Head of caudate nucleus (tissue), 42 donors: Measurements from ENCODE around the gene OR52I2.

ENCODE experiments used
- DNase-seq, 42 donors: peaks; one replicate each; pipeline versions ENCODE4 v3.0.0 to v3.0.0-alpha.2; 2020 to 2021; ENCODE audit warnings: mixed read lengths in 7 of 42
- intact Hi-C: fragments of 100-400 bp; cut with DNase I; formaldehyde crosslinking; loops from one replicate; pipeline ENCODE4 v1.15.0; 2022

The OR52I2 gene

GRCh38 chr11:4581443-4581842, at the start of gene OR52I2:
TSS of gene OR52I2 (plus strand) at chr11:4581743.
- intact Hi-C loops, result no loop called here
- DNase-seq, result no peak

- intact Hi-C loops, result loop anchor here (5.0 kb wide), 1 partner anchor 352 kb away; no protein-coding TSS in a partner anchor
- peak; percentile 14 to 85 (median 66) for DNase-seq
Measured at GRCh38 chr11:4539603-4540219, 41.8 kb upstream of the OR52I2 start.

- no peak for DNase-seq
- intact Hi-C loops, result no loop called here
Measured at GRCh38 chr11:4541071-4541470, 40.5 kb upstream of the OR52I2 start.

GRCh38 chr11:4543561-4543960, 38.0 kb upstream of the OR52I2 start:
- intact Hi-C loops, result no loop called here
- no peak for DNase-seq

- intact Hi-C loops, result no loop called here
Measured at GRCh38 chr11:4544891-4545290, 36.7 kb upstream of the OR52I2 start, which contains the start of gene OR52M1. TSS of gene OR52M1 (plus strand) at chr11:4545191. CDS start at chr11:4545191, 0 bp downstream.

GRCh38 chr11:4546878-4547277, 34.7 kb upstream of the OR52I2 start:
- intact Hi-C loops, result no loop called here
- DNase-seq, result no peak

More at GRCh38 chr11:4544891-4545290, 36.7 kb upstream of the OR52I2 start, which contains the start of gene OR52M1:
- DNase-seq, result no peak

GRCh38 chr11:4547416-4547815, 34.1 kb upstream of the OR52I2 start:
- DNase-seq, result no peak
- intact Hi-C loops, result no loop called here

- intact Hi-C loops, result no loop called here
Measured at GRCh38 chr11:4551346-4551979, 30.1 kb upstream of the OR52I2 start.

GRCh38 chr11:4559527-4560440, 21.8 kb upstream of the OR52I2 start:
- intact Hi-C loops, result no loop called here
- DNase-seq, result no peak

More at GRCh38 chr11:4551346-4551979, 30.1 kb upstream of the OR52I2 start:
- DNase-seq, result peak in 15 of 42 donors; percentile 1 to 69 (median 24)

- intact Hi-C loops, result no loop called here
- no peak for DNase-seq
Measured at GRCh38 chr11:4560467-4560866, 21.1 kb upstream of the OR52I2 start.

- intact Hi-C loops, result no loop called here
- DNase-seq, result no peak
Measured at GRCh38 chr11:4565371-4565770, 16.2 kb upstream of the OR52I2 start.

- DNase-seq, result no peak
- intact Hi-C loops, result no loop called here
Measured at GRCh38 chr11:4569075-4569474, 12.5 kb upstream of the OR52I2 start.

- DNase-seq, result no peak
- intact Hi-C loops, result no loop called here
Measured at GRCh38 chr11:4576880-4577279, 4.7 kb upstream of the OR52I2 start.

- intact Hi-C loops, result no loop called here
- DNase-seq, result no peak
Measured at GRCh38 chr11:4577761-4578160, 3.8 kb upstream of the OR52I2 start.

GRCh38 chr11:4578624-4579023, 2.9 kb upstream of the OR52I2 start:
- intact Hi-C loops, result no loop called here
- DNase-seq, result no peak

GRCh38 chr11:4580124-4580523, 1.4 kb upstream of the OR52I2 start:
- DNase-seq, result no peak
- intact Hi-C loops, result no loop called here

- no peak for DNase-seq
- intact Hi-C loops, result no loop called here
Measured at GRCh38 chr11:4589017-4589416, 7.5 kb downstream of the OR52I2 start.

- no peak for DNase-seq
- intact Hi-C loops, result no loop called here
Measured at GRCh38 chr11:4593739-4594138, 12.2 kb downstream of the OR52I2 start, which contains the start of gene OR52I1. TSS of gene OR52I1 (plus strand) at chr11:4594039. CDS start at chr11:4594039, 0 bp downstream.

- DNase-seq, result no peak
- intact Hi-C loops, result no loop called here
Measured at GRCh38 chr11:4605057-4605456, 23.5 kb downstream of the OR52I2 start.
